Left renal cortex interstitium (tissue), 4 donors: ENCODE results near the gene GATAD1. TPM values are rescaled to one million over a fixed set of nuclear protein-coding genes. Genes with fewer than 3 reads are reported as not detected.
A peak's percentile ranks its signal among the peaks of the same experiment; 100 is the strongest.
"Not testable (repeated sequence)": the region's sequence is repeated elsewhere in the genome, so short reads cannot be mapped to it uniquely, and the experiment has no call there.

Experiments used
- DNase-seq, 4 donors: peaks; one replicate each; pipeline ENCODE4 v3.0.0-alpha.2; 2013; ENCODE audit warnings: low read depth in 4 of 4, low spot score in 2 of 4, missing footprints in 1 of 4
- polyA plus RNA-seq, 4 donors: library from polyadenylated mRNA; unstranded; fragments of 120-200 nt; gene quantifications; one replicate each; pipeline ENCODE4 v1.2.1, GENCODE V29; 2013; ENCODE audit not compliant: insufficient read length in 4 of 4

GATAD1 gene
- polyA plus RNA-seq, 4 donors: 29.5 to 74.9 (median 44.2) TPM

DNA sequence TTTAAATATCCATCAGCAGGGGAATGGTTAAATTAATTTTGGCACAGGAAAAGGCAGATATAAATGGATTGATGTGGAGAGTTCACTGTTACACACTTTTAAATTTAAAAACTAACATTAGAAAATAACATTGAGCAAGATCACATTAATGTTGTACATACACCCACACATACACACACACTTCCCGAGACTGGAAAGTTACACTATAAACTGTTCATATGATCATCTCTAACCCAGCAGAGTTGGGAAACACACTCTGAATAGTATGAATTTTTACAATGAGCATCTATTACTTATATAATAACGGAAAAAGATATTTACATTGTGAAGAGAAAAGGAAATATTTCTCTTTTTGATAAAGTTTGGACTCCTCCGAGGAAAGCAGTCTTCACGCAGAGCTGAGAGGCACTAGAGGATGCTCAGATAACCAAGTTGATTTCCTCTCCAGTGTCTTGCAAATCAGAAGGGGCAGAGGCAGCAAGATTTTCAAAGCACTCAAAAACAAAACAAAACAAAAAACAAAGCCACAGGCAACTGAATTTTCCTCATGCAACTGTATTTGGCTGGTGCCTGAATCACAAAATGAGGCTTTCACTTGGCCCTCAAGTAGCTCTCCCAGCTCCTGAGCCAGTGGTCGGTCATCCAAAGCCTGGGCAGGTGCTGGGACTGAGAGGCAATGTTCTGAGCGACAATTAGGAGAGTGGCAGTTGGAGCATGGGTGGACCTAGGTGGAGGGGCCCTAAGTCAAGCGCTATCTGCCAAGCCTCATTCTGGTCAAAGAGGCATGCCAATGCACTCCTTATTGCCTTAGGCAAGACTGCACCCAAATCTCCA is 10.5 kb upstream of the GATAD1 start:
- DNase-seq: no peak

- no peak for DNase-seq
These were observed 9.3 kb upstream of the GATAD1 start for GRCh38 chr7:92437956-92438491.

- not testable (repeated sequence) for DNase-seq
These were observed 4.6 kb upstream of the GATAD1 start for GRCh38 chr7:92442720-92443119.

DNA sequence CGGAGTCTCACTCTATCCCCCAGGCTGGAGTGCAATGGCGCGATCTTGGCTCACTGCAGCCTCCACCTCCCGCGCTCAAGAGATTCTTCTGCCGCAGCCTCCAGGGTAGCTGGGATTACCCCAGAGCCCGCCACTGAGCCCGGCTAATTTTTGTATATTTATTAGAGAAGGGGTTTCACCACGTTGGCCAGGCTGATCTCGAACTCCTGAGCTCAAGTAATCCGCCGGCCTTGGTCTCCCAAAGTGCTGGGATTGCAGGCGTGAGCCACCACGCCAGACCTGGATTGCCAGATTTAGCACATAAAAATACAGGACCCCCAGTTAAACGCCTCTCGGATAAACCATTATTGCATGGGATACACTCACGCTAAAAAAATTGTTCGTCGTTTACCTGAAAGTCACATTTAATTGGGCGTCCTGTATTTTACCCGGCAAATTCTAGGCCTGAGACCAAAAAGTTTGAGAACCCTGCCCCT is 375 bp upstream of the GATAD1 start:
- DNase-seq: peak in 1 of 4 donors; percentile 81

DNA sequence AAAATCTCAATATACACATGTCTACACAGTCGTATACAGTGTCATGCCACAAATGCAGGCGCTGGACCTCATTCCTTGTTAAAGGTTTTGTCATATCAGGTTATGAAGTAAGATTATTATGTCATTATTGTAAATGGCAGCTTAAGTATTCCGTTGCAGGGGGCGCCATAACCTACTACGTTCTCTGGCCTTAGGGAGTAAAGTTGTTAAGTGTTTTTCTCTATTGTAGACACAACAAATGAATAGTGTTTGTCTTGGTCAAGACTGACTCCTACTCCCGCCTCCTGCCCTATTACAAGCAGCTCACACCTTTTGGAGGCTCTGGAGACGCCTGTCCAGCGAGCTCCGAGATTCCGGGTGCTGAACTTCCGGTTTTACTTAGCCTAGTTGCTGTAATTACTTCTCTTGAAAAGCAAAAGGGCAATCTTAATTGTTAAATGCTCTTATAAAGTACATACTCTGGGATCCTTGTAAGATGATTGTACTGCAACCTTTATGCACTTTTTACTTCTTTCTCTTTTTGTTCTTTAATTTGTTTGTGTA is 994 bp downstream of the GATAD1 start:
- DNase-seq: peak in 3 of 4 donors; percentile 47 to 65 (median 55)

GRCh38 chr7:92451645-92452044 is 4.4 kb downstream of the GATAD1 start:
- no peak for DNase-seq

GRCh38 chr7:92456236-92456635 is 9.0 kb downstream of the GATAD1 start:
- no peak for DNase-seq

- DNase-seq: no peak
These were observed 12.8 kb downstream of the GATAD1 start for GRCh38 chr7:92460109-92460508.

- DNase-seq: no peak
These were observed 13.2 kb downstream of the GATAD1 start for GRCh38 chr7:92460510-92460909.

DNA sequence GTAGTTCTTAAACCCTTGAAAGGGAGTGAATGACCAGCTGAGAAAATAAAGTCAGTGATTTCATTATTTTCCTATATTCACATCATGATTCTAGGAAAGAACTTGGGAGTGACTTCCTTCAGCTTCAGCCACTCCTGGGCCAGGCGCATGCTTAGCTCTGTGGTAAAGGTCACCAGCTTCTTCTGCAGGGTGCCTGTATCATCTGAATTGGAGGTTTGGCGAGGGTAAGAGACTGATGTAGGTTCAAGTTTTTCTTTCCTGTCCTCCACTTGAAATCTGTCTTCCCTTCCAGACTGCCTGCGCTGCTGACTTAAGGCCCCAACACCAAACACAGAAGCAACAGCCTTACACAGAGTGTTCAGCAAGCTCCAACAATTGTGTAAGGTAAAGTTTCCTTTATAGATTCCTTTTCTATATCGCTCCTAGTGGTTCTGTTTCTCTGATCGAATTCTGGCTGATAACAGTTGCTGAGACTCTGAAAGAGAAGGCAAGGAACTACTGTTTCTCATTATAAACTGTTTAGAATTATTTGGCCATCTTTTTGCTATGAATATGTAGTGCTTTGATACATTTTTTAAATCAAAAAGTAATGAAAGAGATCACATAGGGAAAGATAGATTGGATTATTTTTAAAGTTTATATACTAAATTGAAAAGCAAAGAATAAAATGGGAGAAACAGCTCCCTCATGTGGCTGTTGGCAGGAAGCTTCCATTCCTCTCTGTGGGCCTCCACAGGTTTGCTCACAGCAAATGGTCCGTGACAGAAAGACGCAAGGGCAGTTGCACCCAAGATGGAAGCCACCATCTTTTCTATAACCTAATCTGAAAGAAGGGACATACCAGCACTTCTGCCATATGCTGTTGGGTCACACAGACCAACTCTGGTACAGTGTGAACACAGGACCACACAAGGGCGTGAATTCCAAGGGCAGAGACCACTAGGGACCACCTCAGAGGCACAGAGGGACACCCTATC is 14.0 kb downstream of the GATAD1 start:
- DNase-seq: peak in 1 of 4 donors; percentile 29

GRCh38 chr7:92462560-92462959 is 15.3 kb downstream of the GATAD1 start:
- DNase-seq: no peak

- DNase-seq: no peak
These were observed 17.2 kb downstream of the GATAD1 start for GRCh38 chr7:92464515-92464914.

DNA sequence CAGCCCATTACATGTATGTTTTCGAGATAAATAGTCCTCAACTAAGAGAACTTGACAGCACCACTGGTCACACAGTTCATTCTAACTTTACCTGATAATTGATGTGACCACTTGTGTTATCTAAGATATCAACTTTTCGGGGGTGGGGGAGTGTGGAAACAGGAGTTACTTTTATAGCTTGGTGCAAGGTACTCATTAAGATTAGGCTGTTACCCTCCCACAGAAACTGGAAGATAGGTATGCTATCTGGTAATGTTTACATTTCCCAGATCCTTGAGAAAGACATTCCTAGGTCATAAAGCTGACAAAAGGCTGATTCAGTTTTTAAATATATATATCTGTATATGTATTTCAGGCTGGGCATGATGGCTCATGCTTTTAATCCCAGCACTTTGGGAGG is 19.4 kb downstream of the GATAD1 start:
- no peak for DNase-seq

GRCh38 chr7:92468589-92468988 is 21.3 kb downstream of the GATAD1 start:
- DNase-seq: not testable (repeated sequence)

- DNase-seq: not testable (repeated sequence)
These were observed 26.7 kb downstream of the GATAD1 start for GRCh38 chr7:92473989-92474388.

- DNase-seq: not testable (repeated sequence)
These were observed 28.0 kb downstream of the GATAD1 start for GRCh38 chr7:92475261-92475770.

DNA sequence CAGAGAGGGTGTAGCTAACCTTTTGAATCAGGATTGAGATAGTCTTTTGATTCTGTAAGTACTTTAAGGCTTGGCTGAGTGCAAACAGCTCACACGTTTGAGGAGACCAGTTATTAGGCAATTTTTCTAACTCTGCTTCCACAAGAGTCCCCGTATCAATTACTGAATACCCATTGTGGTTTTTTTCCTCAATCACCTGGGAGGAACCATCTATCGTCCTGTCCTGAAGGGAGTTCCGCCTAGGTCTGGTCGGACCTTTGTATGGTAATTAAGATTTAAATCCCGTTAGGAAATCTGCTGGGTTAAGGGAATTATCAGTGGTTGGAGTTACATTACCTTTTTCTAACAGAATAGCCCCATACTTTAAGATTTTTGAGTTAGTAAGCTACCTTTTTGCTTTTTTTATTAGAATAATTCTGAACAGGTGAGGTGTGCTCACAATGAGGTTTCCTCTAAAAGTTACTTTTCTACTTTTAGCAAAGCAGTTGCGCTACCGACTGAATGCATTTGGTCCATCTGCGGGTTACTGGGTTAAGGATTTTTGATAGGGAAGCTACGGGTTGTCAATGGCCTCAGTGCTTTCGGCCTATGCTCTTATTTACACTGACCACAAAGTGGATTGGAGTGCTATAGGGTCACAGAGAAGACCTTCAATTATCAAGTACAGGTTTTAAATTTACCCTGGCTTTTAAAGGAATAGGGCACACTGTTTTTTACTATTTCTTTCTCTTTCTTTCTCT is 28.7 kb downstream of the GATAD1 start:
- DNase-seq: not testable (repeated sequence)

DNA sequence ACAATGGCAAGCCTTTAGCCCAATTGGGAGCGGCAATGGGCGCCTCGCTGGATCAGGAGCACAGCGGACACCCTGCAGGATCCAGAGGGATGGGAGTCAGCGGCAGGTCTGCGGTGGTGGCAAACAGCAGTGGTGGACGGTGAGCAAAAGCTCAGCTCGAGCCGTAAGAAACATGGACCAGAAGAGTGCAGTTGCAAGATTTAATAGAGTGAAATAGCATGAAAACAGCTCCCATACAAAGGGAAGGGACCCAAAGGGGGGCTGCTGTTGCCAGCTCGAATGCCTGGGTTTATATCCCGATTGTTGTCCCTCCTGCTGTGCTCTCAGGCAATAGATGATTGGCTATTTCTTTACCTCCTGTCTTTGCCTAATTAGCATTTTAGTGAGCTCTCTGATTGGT is 30.4 kb downstream of the GATAD1 start, which contains the start of gene ERVW-1:
ERVW-1 (minus strand) TSS at position 266 of the 400 bp plus-strand sequence. CDS start 7,565 bp downstream, outside the sequence.
- DNase-seq: not testable (repeated sequence)

GRCh38 chr7:92478095-92478494 is 30.8 kb downstream of the GATAD1 start:
- no peak for DNase-seq
